Measurements from ENCODE around the gene IRF7. TPM values are rescaled to one million over a fixed set of nuclear protein-coding genes. Genes with fewer than 3 reads are reported as not detected.

Gene IRF7
- total and polyA plus RNA-seq, 12 donors: 4.5 to 48.4 (median 11.4) TPM

DNA sequence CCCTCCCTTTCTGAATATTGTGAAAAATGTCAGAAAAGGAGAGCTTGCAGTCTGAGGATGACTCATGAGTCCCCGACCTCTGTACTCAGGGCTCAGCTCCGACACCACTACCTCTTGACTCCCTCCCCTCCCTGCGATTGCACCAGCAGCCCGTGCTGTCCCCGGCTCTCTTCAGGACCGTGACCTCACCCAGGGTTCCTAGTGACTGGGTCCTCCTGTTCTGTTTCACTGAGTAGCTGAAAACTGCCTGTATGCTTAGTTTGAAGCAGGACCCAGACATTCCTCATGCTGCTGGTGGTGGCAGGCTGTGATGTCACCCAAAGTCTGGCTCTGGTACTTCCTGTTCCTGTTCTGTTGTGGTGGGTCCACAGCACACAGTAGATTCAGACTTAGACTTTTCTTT, 27.8 kb downstream of the IRF7 start:
- intact Hi-C loops (cut with DNase I): no loop called here
- WGBS, 2 donors: 76 to 84% methylated on average over 6 of the region's 6 CpGs
- H3K36me3 ChIP-seq: peaks cover 3 to 96% (median 55%) of the 10 kb centered on the region in 9 donors
- ATAC-seq (peak in 2 of 8 donors; percentile 21 to 82), DNase-seq (no peak)
- no peaks in the 10 kb centered on the region for H3K27me3 ChIP-seq
- H3K27ac ChIP-seq: peak overlapping the region in 1 of 10 donors; percentile 84
- H3K9me3 ChIP-seq: no peaks in the 10 kb centered on the region
- TF ChIP-seq CTCF (IDR thresholded peaks at IDR 0.05): no peak
- H3K4me1 ChIP-seq: peaks cover 0 to 20% (median 0%) of the 10 kb centered on the region in 9 donors
- peak overlapping the region in 1 of 10 donors; percentile 14 for H3K4me3 ChIP-seq

GRCh38 chr11:587546-587945, 28.2 kb downstream of the IRF7 start:
- WGBS, 2 donors: 86 to 93% methylated on average over 8 of the region's 8 CpGs
- Histone ChIP-seq H3K9me3 (no peaks in the 10 kb centered on the region), H3K27ac (peak overlapping the region in 1 of 10 donors; percentile 84), H3K4me1 (peaks cover 0 to 20% (median 0%) of the 10 kb centered on the region in 9 donors), H3K4me3 (no peak overlapping the region), H3K27me3 (no peaks in the 10 kb centered on the region), H3K36me3 (peaks cover 3 to 96% (median 54%) of the 10 kb centered on the region in 9 donors)
- ATAC-seq (no peak), DNase-seq (no peak)
- TF ChIP-seq CTCF (IDR thresholded peaks at IDR 0.05): no peak
- intact Hi-C loops (cut with DNase I): no loop called here

GRCh38 chr11:586376-587316, 29.1 kb downstream of the IRF7 start:
- ATAC-seq (peak in 1 of 8 donors; percentile 9), DNase-seq (no peak)
- H3K9me3 ChIP-seq: no peaks in the 10 kb centered on the region
- H3K4me3 ChIP-seq: no peak overlapping the region
- peaks cover 0 to 96% (median 57%) of the 10 kb centered on the region in 9 donors for H3K36me3 ChIP-seq
- intact Hi-C loops (cut with DNase I): no loop called here
- H3K27me3 ChIP-seq: no peaks in the 10 kb centered on the region
- peak overlapping the region in 1 of 10 donors; percentile 84 for H3K27ac ChIP-seq
- 90 to 91% methylated on average over 32 of the region's 32 CpGs for WGBS, 2 donors
- no peak for TF ChIP-seq CTCF (IDR thresholded peaks at IDR 0.05)
- H3K4me1 ChIP-seq: peaks cover 0 to 20% (median 4%) of the 10 kb centered on the region in 9 donors

DNA sequence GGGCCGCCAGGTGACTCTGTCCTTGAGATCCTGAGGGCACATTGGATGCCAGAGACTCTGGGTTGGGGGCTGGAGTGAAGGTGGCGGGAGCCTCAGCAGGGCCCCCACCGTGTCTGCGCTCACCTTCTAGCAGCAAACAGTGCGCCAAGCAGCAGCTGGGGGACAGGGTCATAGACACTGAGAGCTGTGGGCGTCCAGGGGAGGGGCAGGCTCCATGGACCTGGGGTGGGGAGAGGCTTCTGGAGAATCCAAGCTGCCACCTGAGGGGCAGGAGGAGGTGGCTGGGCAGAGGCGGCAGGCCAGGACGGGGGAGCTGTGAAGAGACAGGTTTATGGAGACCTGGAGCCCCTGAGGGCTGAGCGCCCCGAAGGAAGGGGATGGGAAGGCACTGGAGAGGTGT, 31.5 kb downstream of the IRF7 start:
- DNase-seq (no peak), ATAC-seq (no peak)
- Histone ChIP-seq H3K27ac (no peak overlapping the region), H3K4me1 (peaks cover 11 to 35% (median 24%) of the 10 kb centered on the region in 9 donors), H3K9me3 (no peaks in the 10 kb centered on the region), H3K36me3 (peaks cover 0 to 77% (median 49%) of the 10 kb centered on the region in 9 donors), H3K27me3 (no peaks in the 10 kb centered on the region), H3K4me3 (no peak overlapping the region)
- intact Hi-C loops (cut with DNase I): no loop called here
- TF ChIP-seq CTCF (IDR thresholded peaks at IDR 0.05): no peak
- WGBS, 2 donors: 98% methylated on average over 10 of the region's 10 CpGs
